Measurements from ENCODE around the gene SVIL. TPM values are rescaled to one million over a fixed set of nuclear protein-coding genes. Genes with fewer than 3 reads are reported as not detected.
"Not testable (repeated sequence)": the region's sequence is repeated elsewhere in the genome, so short reads cannot be mapped to it uniquely, and the experiment has no call there.

Gene SVIL
- total RNA-seq, 1 experiment from 2014 or later, result 14.5 TPM

DNA sequence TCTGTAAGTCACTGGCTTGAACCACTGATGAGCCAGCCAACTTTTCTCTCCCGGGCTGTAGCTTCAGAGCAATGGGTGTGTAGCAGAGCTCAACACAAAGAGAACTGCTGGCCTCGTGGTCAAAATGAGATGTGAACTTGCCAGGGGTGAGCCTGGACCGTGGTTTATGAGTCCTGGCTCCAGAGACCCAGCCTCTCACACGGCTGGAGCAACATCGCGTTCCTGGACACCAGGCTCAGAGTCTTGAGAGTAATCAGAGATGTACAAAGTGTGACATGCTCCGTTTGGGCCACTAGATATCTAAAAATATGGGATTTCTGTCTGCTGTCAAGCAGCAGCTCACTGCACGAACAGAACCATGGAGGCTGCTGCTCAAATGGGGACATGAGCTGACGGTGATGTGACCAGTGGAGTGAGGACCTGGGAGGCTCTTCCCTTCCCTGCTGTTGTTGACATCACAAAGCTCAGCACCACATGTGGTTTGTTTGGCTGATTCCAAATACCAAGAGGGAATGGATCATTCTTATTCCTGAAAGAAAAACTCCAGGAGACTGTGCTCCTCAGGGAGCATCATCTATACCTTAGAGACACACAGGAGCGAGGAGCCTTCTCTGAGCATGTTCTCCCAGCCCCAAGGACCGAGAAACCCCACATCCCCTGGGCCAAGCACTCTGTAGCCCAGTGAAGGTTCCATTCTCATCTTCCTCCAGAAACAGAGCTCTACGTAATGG lies 9.2 kb upstream of the SVIL start:
- Histone ChIP-seq H3K27me3 (ENCODE audit: control insufficient read depth, insufficient read depth, low read length) (no peaks in the 10 kb centered on the region), H3K4me3 (ENCODE audit: insufficient read depth, low read depth, low read length) (no peak overlapping the region), H3K36me3 (replicated peaks; ENCODE audit: control insufficient read depth, insufficient read depth, low read length) (no peaks in the 10 kb centered on the region)
- no peak for DNase-seq

DNA sequence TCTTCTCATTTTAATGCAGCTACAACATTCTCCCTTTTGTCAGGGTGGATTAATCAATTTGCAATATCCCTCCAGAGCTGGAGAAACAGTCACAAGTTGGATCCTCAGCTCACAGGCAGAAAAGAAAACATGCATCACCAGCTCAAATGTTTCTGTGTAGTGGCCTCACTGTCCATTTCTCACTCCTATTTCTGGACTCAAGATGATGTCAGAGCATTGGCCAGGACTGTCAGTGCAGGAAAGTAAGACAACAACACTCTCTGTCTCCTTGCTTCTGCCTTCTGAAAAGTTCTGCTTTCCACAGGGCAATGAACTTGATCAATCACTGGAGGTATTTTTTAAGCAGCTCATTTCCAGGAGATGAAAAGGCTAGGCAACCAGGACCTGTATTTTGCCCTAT lies 8.2 kb upstream of the SVIL start:
- no peaks in the 10 kb centered on the region for H3K36me3 ChIP-seq (replicated peaks; ENCODE audit: control insufficient read depth, insufficient read depth, low read length)
- DNase-seq, result no peak
- H3K27me3 ChIP-seq (ENCODE audit: control insufficient read depth, insufficient read depth, low read length), result no peaks in the 10 kb centered on the region
- H3K4me3 ChIP-seq (ENCODE audit: insufficient read depth, low read depth, low read length), result no peak overlapping the region

DNA sequence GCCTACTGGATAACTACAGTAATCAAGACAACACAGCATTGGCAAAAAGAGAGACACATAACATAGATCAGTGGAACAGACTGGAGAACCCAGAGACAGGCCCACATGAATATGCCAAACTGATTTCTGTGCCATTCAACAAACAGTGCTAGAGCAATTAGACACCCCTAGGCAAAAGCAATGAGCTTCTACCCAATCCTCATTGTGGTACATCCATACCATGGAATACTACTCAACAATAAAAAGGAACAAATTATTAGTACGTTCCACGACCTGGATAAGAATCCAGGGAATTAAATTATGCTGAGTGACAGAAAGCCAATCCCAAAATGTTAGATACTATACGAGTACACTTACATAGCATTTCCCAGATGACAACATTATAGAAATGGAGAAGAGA lies 2.8 kb upstream of the SVIL start:
- no peak for DNase-seq
- no peaks in the 10 kb centered on the region for H3K36me3 ChIP-seq (replicated peaks; ENCODE audit: control insufficient read depth, insufficient read depth, low read length)
- H3K4me3 ChIP-seq (ENCODE audit: insufficient read depth, low read depth, low read length), result no peak overlapping the region
- no peaks in the 10 kb centered on the region for H3K27me3 ChIP-seq (ENCODE audit: control insufficient read depth, insufficient read depth, low read length)

GRCh38 chr10:29636178-29636577 lies 1.4 kb upstream of the SVIL start:
- DNase-seq, result no peak
- no peaks in the 10 kb centered on the region for H3K27me3 ChIP-seq (ENCODE audit: control insufficient read depth, insufficient read depth, low read length)
- H3K36me3 ChIP-seq (replicated peaks; ENCODE audit: control insufficient read depth, insufficient read depth, low read length), result no peaks in the 10 kb centered on the region
- no peak overlapping the region for H3K4me3 ChIP-seq (ENCODE audit: insufficient read depth, low read depth, low read length)

GRCh38 chr10:29635711-29636144 lies 957 bp upstream of the SVIL start:
- no peaks in the 10 kb centered on the region for H3K27me3 ChIP-seq (ENCODE audit: control insufficient read depth, insufficient read depth, low read length)
- no peak for DNase-seq
- no peak overlapping the region for H3K4me3 ChIP-seq (ENCODE audit: insufficient read depth, low read depth, low read length)
- H3K36me3 ChIP-seq (replicated peaks; ENCODE audit: control insufficient read depth, insufficient read depth, low read length), result no peaks in the 10 kb centered on the region

DNA sequence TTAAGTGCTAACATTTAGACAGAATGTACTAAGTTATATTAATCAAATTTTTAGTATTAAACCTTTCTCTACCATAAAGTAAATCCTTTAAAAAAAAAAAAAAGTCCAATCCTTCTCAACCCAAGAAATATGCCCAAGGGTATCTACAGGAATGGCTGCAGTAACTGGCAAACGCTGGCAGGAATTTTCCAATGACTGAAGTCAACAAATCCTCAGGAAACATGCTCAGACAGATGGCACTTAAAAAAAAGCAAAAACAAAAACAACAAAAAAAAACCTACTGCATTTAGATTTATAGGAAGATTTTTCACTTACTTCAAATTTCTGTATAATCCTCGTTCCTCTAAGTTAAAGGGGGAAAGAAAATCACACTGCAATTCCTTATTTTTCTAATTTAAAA lies 666 bp downstream of the SVIL start:
- DNase-seq, result no peak
- Histone ChIP-seq H3K4me3 (ENCODE audit: insufficient read depth, low read depth, low read length) (no peak overlapping the region), H3K36me3 (replicated peaks; ENCODE audit: control insufficient read depth, insufficient read depth, low read length) (no peaks in the 10 kb centered on the region), H3K27me3 (ENCODE audit: control insufficient read depth, insufficient read depth, low read length) (no peaks in the 10 kb centered on the region)

- Histone ChIP-seq H3K36me3 (replicated peaks; ENCODE audit: control insufficient read depth, insufficient read depth, low read length) (no peaks in the 10 kb centered on the region), H3K27me3 (ENCODE audit: control insufficient read depth, insufficient read depth, low read length) (no peaks in the 10 kb centered on the region), H3K4me3 (ENCODE audit: insufficient read depth, low read depth, low read length) (no peak overlapping the region)
- DNase-seq, result no peak
Observed at GRCh38 chr10:29631049-29631339, 3.8 kb downstream of the SVIL start.

- H3K4me3 ChIP-seq (ENCODE audit: insufficient read depth, low read depth, low read length), result no peak overlapping the region
Observed at GRCh38 chr10:29630205-29631048, 4.3 kb downstream of the SVIL start.

DNA sequence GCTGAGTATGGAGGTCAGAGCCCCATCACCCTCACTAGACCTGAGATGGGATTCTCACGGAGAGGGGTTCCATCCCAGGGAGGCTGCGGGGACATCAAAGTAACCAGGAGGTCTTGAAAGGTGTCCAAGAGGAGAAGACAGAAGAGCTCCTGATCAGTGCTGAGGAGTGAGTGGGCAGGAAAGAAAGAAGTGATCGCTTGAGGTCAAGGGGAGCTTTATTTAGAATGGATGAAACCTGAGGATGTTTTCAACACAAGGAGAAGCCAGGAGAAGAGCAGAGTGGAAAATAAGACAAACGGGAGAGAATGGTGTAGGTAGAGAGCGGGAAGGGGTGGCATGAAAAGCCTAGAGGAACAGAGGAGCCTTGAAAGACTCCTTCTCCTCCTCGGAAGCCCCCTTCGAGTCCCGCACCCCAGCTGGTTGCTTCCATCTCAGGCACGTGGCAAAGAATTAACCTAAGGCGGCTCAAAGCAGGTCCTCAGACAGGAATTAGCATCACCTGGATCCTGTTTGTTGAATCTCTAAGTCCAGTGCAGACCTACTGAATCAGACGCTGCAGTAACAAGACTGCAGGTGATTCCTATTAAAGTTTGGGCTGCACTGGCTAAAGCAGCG lies 5.8 kb downstream of the SVIL start:
- no peaks in the 10 kb centered on the region for H3K36me3 ChIP-seq (replicated peaks; ENCODE audit: control insufficient read depth, insufficient read depth, low read length)

More at GRCh38 chr10:29630205-29631048, 4.3 kb downstream of the SVIL start:
- Histone ChIP-seq H3K27me3 (ENCODE audit: control insufficient read depth, insufficient read depth, low read length) (no peaks in the 10 kb centered on the region), H3K36me3 (replicated peaks; ENCODE audit: control insufficient read depth, insufficient read depth, low read length) (no peaks in the 10 kb centered on the region)
- no peak for DNase-seq

DNA sequence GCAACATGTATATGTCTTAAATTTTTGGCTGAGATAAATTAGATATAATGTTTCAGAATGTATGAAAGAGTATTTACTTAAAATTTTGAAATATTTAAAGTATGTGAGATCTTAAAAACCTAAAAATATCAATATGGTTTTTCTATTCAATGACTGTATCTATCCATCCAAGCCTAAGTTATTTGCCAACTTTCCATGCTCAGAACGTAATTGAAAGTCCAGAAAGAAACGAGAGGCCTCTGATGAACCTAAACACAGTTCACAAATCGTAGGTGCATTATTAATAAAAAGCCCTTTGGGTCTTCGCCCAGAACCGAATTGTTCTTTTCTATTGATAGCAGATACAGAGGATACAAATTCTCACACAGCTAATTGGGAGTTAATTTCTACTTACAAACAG lies 6.5 kb downstream of the SVIL start:
- Histone ChIP-seq H3K27me3 (ENCODE audit: control insufficient read depth, insufficient read depth, low read length) (no peaks in the 10 kb centered on the region), H3K36me3 (replicated peaks; ENCODE audit: control insufficient read depth, insufficient read depth, low read length) (no peaks in the 10 kb centered on the region), H3K4me3 (ENCODE audit: insufficient read depth, low read depth, low read length) (no peak overlapping the region)
- DNase-seq, result no peak

More for the DNA sequence above, 5.8 kb downstream of the SVIL start:
- no peak for DNase-seq
- Histone ChIP-seq H3K4me3 (ENCODE audit: insufficient read depth, low read depth, low read length) (no peak overlapping the region), H3K27me3 (ENCODE audit: control insufficient read depth, insufficient read depth, low read length) (no peaks in the 10 kb centered on the region)

DNA sequence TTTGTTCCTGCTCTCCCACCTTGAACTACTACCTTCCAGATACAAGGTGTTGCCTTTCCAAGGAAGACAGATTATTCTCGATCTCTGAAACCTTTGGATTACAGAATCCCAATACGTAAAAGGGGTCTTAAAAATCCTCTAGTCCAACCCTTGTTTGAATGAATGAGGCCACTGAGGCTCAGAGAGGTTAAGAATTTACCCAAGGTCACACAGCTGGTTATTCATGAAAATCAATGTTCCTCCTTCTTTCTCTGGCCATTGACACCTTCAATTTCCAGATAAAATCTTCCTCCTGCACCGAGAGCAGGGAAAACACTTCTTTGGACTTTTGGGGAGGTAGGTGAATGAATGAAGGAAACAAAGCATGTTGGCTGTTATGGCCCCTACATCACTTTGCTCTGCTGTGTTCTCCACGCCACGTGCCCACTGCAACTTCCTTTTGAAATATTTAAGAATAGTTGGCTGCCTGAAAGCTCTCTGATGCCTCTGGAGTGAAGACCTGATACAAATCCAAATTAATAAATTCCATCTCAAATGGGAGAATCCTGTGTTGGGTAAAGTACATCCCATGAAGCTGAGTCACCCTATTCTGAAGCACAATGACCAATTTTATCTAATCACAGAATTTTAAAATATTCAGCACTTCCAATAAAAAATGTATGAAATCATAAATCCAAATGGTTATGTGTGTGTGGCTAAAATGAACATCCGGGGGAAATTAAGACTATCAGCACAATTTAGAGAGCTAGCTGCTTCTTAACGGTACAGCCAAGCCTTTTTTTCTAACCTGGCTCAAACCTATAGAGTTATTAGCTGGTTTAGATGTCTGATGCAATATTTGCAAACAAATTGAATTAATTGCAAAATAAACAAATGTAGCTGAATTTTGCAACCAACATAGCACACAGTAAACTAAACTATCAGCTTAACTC lies 7.3 kb downstream of the SVIL start:
- H3K27me3 ChIP-seq (ENCODE audit: control insufficient read depth, insufficient read depth, low read length), result no peaks in the 10 kb centered on the region
- H3K36me3 ChIP-seq (replicated peaks; ENCODE audit: control insufficient read depth, insufficient read depth, low read length), result no peaks in the 10 kb centered on the region
- no peak for DNase-seq
- no peak overlapping the region for H3K4me3 ChIP-seq (ENCODE audit: insufficient read depth, low read depth, low read length)

- H3K36me3 ChIP-seq (replicated peaks; ENCODE audit: control insufficient read depth, insufficient read depth, low read length); H3K27me3 ChIP-seq (ENCODE audit: control insufficient read depth, insufficient read depth, low read length); H3K4me3 ChIP-seq (ENCODE audit: insufficient read depth, low read depth, low read length); DNase-seq: not testable (repeated sequence)
Observed at GRCh38 chr10:29624357-29624756, 10.4 kb downstream of the SVIL start.

DNA sequence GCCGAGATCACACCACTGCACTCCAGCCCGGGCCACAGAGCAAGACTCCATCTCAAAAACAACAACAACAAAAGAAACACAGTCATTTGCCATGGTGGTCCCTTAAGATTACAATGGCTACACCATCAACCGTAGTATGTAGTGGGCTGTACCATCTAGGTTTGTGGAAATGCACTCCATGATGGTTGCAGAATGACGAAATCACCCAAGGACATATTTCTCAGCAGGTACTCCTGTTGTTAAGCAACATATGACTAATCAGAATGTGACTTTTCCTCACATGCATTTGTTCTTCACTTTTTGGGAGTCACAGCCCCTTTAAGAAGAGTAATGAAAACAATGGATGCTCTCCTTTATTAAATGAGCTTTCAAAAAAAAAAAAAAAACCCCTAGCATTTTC lies 11.0 kb downstream of the SVIL start:
- no peak for DNase-seq
- no peaks in the 10 kb centered on the region for H3K27me3 ChIP-seq (ENCODE audit: control insufficient read depth, insufficient read depth, low read length)
- no peaks in the 10 kb centered on the region for H3K36me3 ChIP-seq (replicated peaks; ENCODE audit: control insufficient read depth, insufficient read depth, low read length)
- no peak overlapping the region for H3K4me3 ChIP-seq (ENCODE audit: insufficient read depth, low read depth, low read length)

DNA sequence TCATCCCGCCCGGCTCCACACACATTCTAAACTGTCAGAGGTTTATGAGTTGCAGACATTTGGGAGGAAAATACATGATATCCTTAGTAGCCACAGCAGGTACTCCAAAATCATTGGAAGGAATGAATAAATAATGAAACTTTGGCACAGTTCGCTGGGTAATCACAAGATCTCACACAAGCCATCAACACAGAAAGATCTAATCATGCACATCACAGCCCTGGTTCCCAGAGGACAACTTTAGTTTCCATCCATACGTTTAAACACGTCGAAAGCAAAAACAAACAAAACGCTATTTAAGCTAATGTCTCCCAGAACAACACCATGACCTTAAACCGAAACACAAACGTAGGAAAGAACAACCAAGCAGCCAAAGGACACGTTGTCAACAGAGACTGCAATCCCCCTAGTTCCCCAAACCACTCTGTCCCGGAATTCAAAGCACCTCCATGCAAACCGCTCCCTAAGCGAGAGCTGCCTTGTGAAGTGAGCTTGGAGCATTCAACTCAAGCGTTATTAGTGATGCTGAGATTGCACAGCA lies 12.3 kb downstream of the SVIL start:
- Histone ChIP-seq H3K27me3 (ENCODE audit: control insufficient read depth, insufficient read depth, low read length) (no peaks in the 10 kb centered on the region), H3K4me3 (ENCODE audit: insufficient read depth, low read depth, low read length) (no peak overlapping the region), H3K36me3 (replicated peaks; ENCODE audit: control insufficient read depth, insufficient read depth, low read length) (no peaks in the 10 kb centered on the region)
- no peak for DNase-seq

Measured in H7 (cell line).